Smooth muscle cell of the coronary artery (primary cell): ENCODE data around the gene MLLT3. TPM values are rescaled to one million over a fixed set of nuclear protein-coding genes. Genes with fewer than 3 reads are reported as not detected.

Source experiments
- total RNA-seq: library from RNA; depleted of rRNA; stranded (reverse); fragments of >200 nt; gene quantifications from 2 replicates; pipeline ENCODE4 v1.2.3, GENCODE V29; 2014; ENCODE audit warnings: low replicate concordance

MLLT3 gene
- 18.4 and 39.4 TPM in 2 replicates for total RNA-seq

GRCh38 chr9:20622330-20623020 lies at the start of gene MLLT3:
Gene MLLT3 (minus strand): TSS chr9:20622499.

Other genes with a start within 250 kb of the MLLT3 start
- 58.3 and 121 TPM in 2 replicates for gene FOCAD, start 61.8 kb upstream of the MLLT3 start, total RNA-seq